T-cell (primary cell): ENCODE data around the gene RBCK1. TPM values are rescaled to one million over a fixed set of nuclear protein-coding genes. Genes with fewer than 3 reads are reported as not detected.

Experiments
- ATAC-seq, 4 experiments: fragments of 200-7000 bp in 3 of 4; fragments of 150-1000 bp in 1 of 4; cut with Tn5 transposase; replicated peaks in 1 of 4; 1 replicate in 3 of 4; 2 replicates in 1 of 4; pipeline ENCODE4 v1.10.0; 2021; ENCODE audit warnings: moderate library complexity in 3 of 4, mild to moderate bottlenecking in 2 of 4, moderate number of reproducible peaks in 1 of 4
- CTCF ChIA-PET, 2 donors: fragments of 300-600 bp; sonication (Branson Sonifier 250); formaldehyde crosslinking; loops; one replicate each; lab custom pipeline; 2022; ENCODE audit warnings: antibody characterized with exemption in 2 of 2; lab: Charles Lee
- POLR2A ChIA-PET, 2 donors: fragments of 300-600 bp; sonication (Branson Sonifier 250); formaldehyde crosslinking; loops; one replicate each; lab custom pipeline; 2022; ENCODE audit warnings: antibody characterized with exemption in 2 of 2; lab: Charles Lee
- DNase-seq, 35 experiments: peaks; one replicate each; pipeline versions ENCODE4 v3.0.0 to v3.0.0-alpha.2; 2013 to 2023
- H3K27ac ChIP-seq: one replicate; pipeline ENCODE4 v1.5.1; 2013; ENCODE audit warnings: low read length
- H3K27me3 ChIP-seq, 2 experiments: replicated peaks in 1 of 2; 1 replicate in 1 of 2; 2 replicates in 1 of 2; pipeline versions ENCODE4 v1.6.1 to v1.7.0; 2013; ENCODE audit warnings: low read length in 1 of 2, mixed read lengths in 1 of 2; ENCODE audit not compliant: control insufficient read depth in 2 of 2, insufficient read depth in 2 of 2; ENCODE audit errors: extremely low read depth in 1 of 2
- H3K36me3 ChIP-seq, 2 donors: 1 replicate in 1 of 2; 2 replicates in 1 of 2; pipeline versions ENCODE4 v1.6.1 to v1.7.0; 2013; ENCODE audit warnings: low read length in 1 of 2; ENCODE audit not compliant: control insufficient read depth in 2 of 2, insufficient read depth in 1 of 2; ENCODE audit errors: extremely low read depth in 1 of 2
- H3K4me1 ChIP-seq, 2 experiments: 1 replicate in 1 of 2; 2 replicates in 1 of 2; pipeline versions ENCODE4 v1.6.1 to v1.7.0; 2013; ENCODE audit warnings: low read length in 2 of 2, mixed read lengths in 1 of 2; ENCODE audit not compliant: insufficient read depth in 2 of 2, control insufficient read depth in 1 of 2; ENCODE audit errors: extremely low read depth in 1 of 2
- H3K4me3 ChIP-seq, 2 donors: 1 replicate in 1 of 2; 2 replicates in 1 of 2; pipeline versions ENCODE4 v1.5.1 to v1.7.0; 2013; ENCODE audit warnings: mild to moderate bottlenecking in 2 of 2, low read length in 1 of 2, moderate library complexity in 1 of 2; ENCODE audit not compliant: control insufficient read depth in 1 of 2; ENCODE audit errors: extremely low read depth in 1 of 2
- H3K9me3 ChIP-seq: 2 replicates; pipeline ENCODE4 v1.7.0; 2013
- H3K27ac Mint-ChIP-seq, 2 donors: one replicate each; pipeline ENCODE4 v1.8.0; 2020 to 2021; ENCODE audit warnings: mild to moderate bottlenecking in 2 of 2, mixed read lengths in 2 of 2
- H3K27me3 Mint-ChIP-seq, 2 donors: one replicate each; pipeline ENCODE4 v1.8.0; 2021 to 2022; ENCODE audit warnings: mixed read lengths in 2 of 2
- H3K36me3 Mint-ChIP-seq: one replicate; pipeline ENCODE4 v1.8.0; 2021; ENCODE audit warnings: mixed read lengths
- H3K4me1 Mint-ChIP-seq, 3 donors: one replicate each; pipeline ENCODE4 v1.8.0; 2020 to 2022; ENCODE audit warnings: mixed read lengths in 3 of 3, mild to moderate bottlenecking in 1 of 3
- H3K4me3 Mint-ChIP-seq, 3 donors: one replicate each; pipeline ENCODE4 v1.8.0; 2020 to 2022; ENCODE audit warnings: mild to moderate bottlenecking in 3 of 3, mixed read lengths in 3 of 3, moderate library complexity in 3 of 3
- H3K9me3 Mint-ChIP-seq, 3 donors: one replicate each; pipeline ENCODE4 v1.8.0; 2020 to 2022; ENCODE audit warnings: mixed read lengths in 3 of 3
- WGBS: methylation state at CpG from one replicate; pipeline ENCODE4 v1.1.5; 2013; ENCODE audit warnings: missing lambda C conversion rate; ENCODE audit not compliant: insufficient coverage; 5-methylcytosine and 5-hydroxymethylcytosine counted together
- total RNA-seq, 35 experiments: library from RNA in 6 of 35; stranded (reverse) in 6 of 35; fragments of 120-200 nt in 1 of 35; gene quantifications; one replicate each; pipeline versions ENCODE4 v1.2.1 to v1.2.4 and lab custom pipeline; 2013 to 2026

The RBCK1 gene
- total RNA-seq, 5 donors from 2014 or later (not counting 1 experiment from before 2014, with no cell fraction given): 87.0 to 110 (median 105) TPM

- peak; percentile 52 to 80 (median 72) for ATAC-seq
- H3K27ac ChIP-seq: peak overlapping the region; percentile 59
Observed at GRCh38 chr20:433300-433975, 25.3 kb downstream of the RBCK1 start.

GRCh38 chr20:434221-434620, 26.1 kb downstream of the RBCK1 start:
- H3K9me3 Mint-ChIP-seq: no peaks in the 10 kb centered on the region
- no peak overlapping the region for H3K4me3 ChIP-seq
- H3K36me3 ChIP-seq: peaks cover 30 to 57% of the 10 kb centered on the region in 2 donors
- 92% methylated on average over 5 of the region's 11 CpGs for WGBS
- ATAC-seq (no peak), DNase-seq (no peak)
- peak overlapping the region in 2 of 3 donors; percentile 1 to 59 for H3K4me3 Mint-ChIP-seq
- no peaks in the 10 kb centered on the region for H3K9me3 ChIP-seq
- H3K36me3 Mint-ChIP-seq: peaks cover 30% of the 10 kb centered on the region
- peaks cover 53 to 74% (median 60%) of the 10 kb centered on the region in 3 donors for H3K4me1 Mint-ChIP-seq
- CTCF ChIA-PET: interaction anchor here in 1 of 2 donors (0.6 kb wide), 1 partner anchor 28 kb away, joined by 3 read pairs; the partner anchor contains the start of gene TBC1D20
- H3K4me1 ChIP-seq: peaks cover 17 to 75% of the 10 kb centered on the region in 2 experiments
- POLR2A ChIA-PET: no interaction called here
- H3K27me3 ChIP-seq: no peaks in the 10 kb centered on the region
- no peaks in the 10 kb centered on the region for H3K27me3 Mint-ChIP-seq
- peak overlapping the region; percentile 16 to 92 for H3K27ac Mint-ChIP-seq
- H3K27ac ChIP-seq: no peak overlapping the region

More at GRCh38 chr20:433300-433975, 25.3 kb downstream of the RBCK1 start:
- Histone ChIP-seq H3K4me3 (no peak overlapping the region), H3K36me3 (peaks cover 33 to 63% of the 10 kb centered on the region in 2 donors), H3K27me3 (no peaks in the 10 kb centered on the region), H3K4me1 (peaks cover 13 to 67% of the 10 kb centered on the region in 2 experiments), H3K9me3 (no peaks in the 10 kb centered on the region)
- peak overlapping the region; percentile 13 to 59 (median 17) for H3K4me3 Mint-ChIP-seq
- H3K27ac Mint-ChIP-seq: peak overlapping the region; percentile 88 to 92
- whole genome bisulfite sequencing: 17% methylated on average over 9 of the region's 12 CpGs
- H3K9me3 Mint-ChIP-seq: no peaks in the 10 kb centered on the region
- H3K27me3 Mint-ChIP-seq: no peaks in the 10 kb centered on the region
- ChIA-PET POLR2A (no interaction called here), CTCF (no interaction called here)
- peak in 31 of 35 experiments; percentile 13 to 73 (median 41) for DNase-seq
- peaks cover 31% of the 10 kb centered on the region for H3K36me3 Mint-ChIP-seq
- H3K4me1 Mint-ChIP-seq: peaks cover 45 to 67% (median 52%) of the 10 kb centered on the region in 3 donors

- peaks cover 31% of the 10 kb centered on the region for H3K36me3 Mint-ChIP-seq
- H3K4me1 Mint-ChIP-seq: peaks cover 59 to 81% (median 66%) of the 10 kb centered on the region in 3 donors
- Histone ChIP-seq H3K4me1 (peaks cover 22 to 81% of the 10 kb centered on the region in 2 experiments), H3K27ac (no peak overlapping the region), H3K4me3 (no peak overlapping the region), H3K27me3 (no peaks in the 10 kb centered on the region), H3K36me3 (peaks cover 26 to 53% of the 10 kb centered on the region in 2 donors), H3K9me3 (no peaks in the 10 kb centered on the region)
- ChIA-PET POLR2A (no interaction called here), CTCF (interaction anchor here (0.6 kb wide), 2 partner anchors 26 to 28 kb away, joined by 3 to 4 read pairs; partner anchors contain the start of gene TBC1D20 (in 1 of the 2))
- H3K27ac Mint-ChIP-seq: peak overlapping the region in 1 of 2 donors; percentile 92
- ATAC-seq (no peak), DNase-seq (no peak)
- no peaks in the 10 kb centered on the region for H3K27me3 Mint-ChIP-seq
- WGBS: 94% methylated on average over 16 of the region's 16 CpGs
- peak overlapping the region in 1 of 3 donors; percentile 59 for H3K4me3 Mint-ChIP-seq
- no peaks in the 10 kb centered on the region for H3K9me3 Mint-ChIP-seq
Observed at GRCh38 chr20:434661-435419, 26.7 kb downstream of the RBCK1 start.

DNA sequence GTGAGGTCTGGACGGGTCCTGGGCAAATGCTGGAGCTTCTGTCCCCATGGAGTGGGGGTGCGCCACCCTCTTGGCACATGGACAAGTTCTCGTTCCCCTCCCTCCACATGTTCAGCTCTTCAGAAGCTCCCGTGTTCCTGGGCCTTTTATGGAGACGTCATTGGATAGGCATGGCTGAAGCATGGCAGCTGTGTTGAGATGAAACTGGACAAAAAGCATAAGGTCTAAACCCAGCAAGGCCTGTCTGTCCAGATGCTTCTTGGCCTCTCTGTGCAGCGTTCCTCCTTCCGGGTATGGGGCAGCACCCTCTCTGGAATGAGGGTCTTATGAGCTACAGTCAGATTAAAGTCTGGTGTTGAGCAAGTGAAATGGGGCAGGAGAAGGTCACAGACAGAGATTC, 27.5 kb downstream of the RBCK1 start:
- peaks cover 29% of the 10 kb centered on the region for H3K36me3 Mint-ChIP-seq
- H3K4me1 ChIP-seq: peaks cover 22 to 86% of the 10 kb centered on the region in 2 experiments
- no peak overlapping the region for H3K4me3 ChIP-seq
- ATAC-seq (no peak), DNase-seq (no peak)
- no peak overlapping the region for H3K27ac ChIP-seq
- no peaks in the 10 kb centered on the region for H3K9me3 Mint-ChIP-seq
- 100% methylated on average over 3 of the region's 7 CpGs for WGBS
- CTCF ChIA-PET: interaction anchor here in 1 of 2 donors (0.6 kb wide), 1 partner anchor 27 kb away, joined by 4 read pairs; no protein-coding TSS in a partner anchor
- H3K27me3 Mint-ChIP-seq: no peaks in the 10 kb centered on the region
- H3K27me3 ChIP-seq: no peaks in the 10 kb centered on the region
- no peak overlapping the region for H3K27ac Mint-ChIP-seq
- H3K4me1 Mint-ChIP-seq: peaks cover 63 to 87% (median 70%) of the 10 kb centered on the region in 3 donors
- H3K4me3 Mint-ChIP-seq: no peak overlapping the region
- no peaks in the 10 kb centered on the region for H3K9me3 ChIP-seq
- POLR2A ChIA-PET: no interaction called here
- H3K36me3 ChIP-seq: peaks cover 20 to 53% of the 10 kb centered on the region in 2 donors

DNA sequence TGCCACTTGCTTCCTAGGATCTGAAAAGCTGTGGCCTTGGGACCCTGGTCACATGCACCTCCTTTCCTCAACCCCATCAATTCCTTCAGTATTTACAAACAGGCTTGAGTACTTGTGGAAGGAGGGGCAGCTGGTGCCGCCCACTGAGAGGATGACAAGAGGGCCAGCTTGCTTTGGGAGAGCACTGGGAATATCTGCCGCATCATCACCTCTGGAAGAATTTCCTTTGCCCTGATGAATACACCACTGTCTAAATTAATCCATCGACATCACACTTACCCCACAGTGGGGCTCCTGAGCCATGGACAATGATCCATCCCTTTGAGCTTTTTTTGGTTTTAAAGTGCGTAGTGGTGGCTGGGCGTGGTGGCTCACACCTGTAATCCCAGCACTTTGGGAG, 28.4 kb downstream of the RBCK1 start:
- peaks cover 31% of the 10 kb centered on the region for H3K36me3 Mint-ChIP-seq
- no peaks in the 10 kb centered on the region for H3K9me3 ChIP-seq
- H3K27ac ChIP-seq: no peak overlapping the region
- H3K27ac Mint-ChIP-seq: no peak overlapping the region
- peaks cover 21 to 53% of the 10 kb centered on the region in 2 donors for H3K36me3 ChIP-seq
- WGBS: 80% methylated on average over 1 of the region's 5 CpGs
- H3K27me3 Mint-ChIP-seq: no peaks in the 10 kb centered on the region
- H3K9me3 Mint-ChIP-seq: no peaks in the 10 kb centered on the region
- POLR2A ChIA-PET: no interaction called here
- H3K4me1 Mint-ChIP-seq: peaks cover 63 to 87% (median 66%) of the 10 kb centered on the region in 3 donors
- H3K4me1 ChIP-seq: peaks cover 22 to 83% of the 10 kb centered on the region in 2 experiments
- no peak overlapping the region for H3K4me3 Mint-ChIP-seq
- ATAC-seq (no peak), DNase-seq (no peak)
- CTCF ChIA-PET: no interaction called here
- no peak overlapping the region for H3K4me3 ChIP-seq
- H3K27me3 ChIP-seq: no peaks in the 10 kb centered on the region
